ENCODE measurements around the gene GGPS1.
"Not testable (repeated sequence)": the region's sequence is repeated elsewhere in the genome, so short reads cannot be mapped to it uniquely, and the experiment has no call there.

Gene GGPS1

GRCh38 chr1:235307158-235308124 is 20.9 kb upstream of the GGPS1 start:
- DNase-seq, result no peak

- not testable (repeated sequence) for DNase-seq
Observed at GRCh38 chr1:235309206-235309605, 19.2 kb upstream of the GGPS1 start.

- DNase-seq, result no peak
Observed at GRCh38 chr1:235313262-235313661, 15.1 kb upstream of the GGPS1 start.

- DNase-seq, result no peak
Observed at GRCh38 chr1:235313931-235314678, 14.3 kb upstream of the GGPS1 start.

- no peak for DNase-seq
Observed at GRCh38 chr1:235315173-235315572, 13.2 kb upstream of the GGPS1 start.

- DNase-seq, result no peak
Observed at GRCh38 chr1:235315735-235316134, 12.6 kb upstream of the GGPS1 start.

GRCh38 chr1:235317168-235317567 is 11.2 kb upstream of the GGPS1 start:
- no peak for DNase-seq

- no peak for DNase-seq
Observed at GRCh38 chr1:235319255-235319654, 9.1 kb upstream of the GGPS1 start.

GRCh38 chr1:235320521-235321179 is 7.7 kb upstream of the GGPS1 start:
- DNase-seq, result no peak

- DNase-seq, result no peak
Observed at GRCh38 chr1:235324296-235324695, 4.1 kb upstream of the GGPS1 start.

- no peak for DNase-seq
Observed at GRCh38 chr1:235325139-235325538, 3.2 kb upstream of the GGPS1 start.

GRCh38 chr1:235325854-235326253 is 2.5 kb upstream of the GGPS1 start:
- no peak for DNase-seq

- DNase-seq, result peak; percentile 66 to 77
Observed at GRCh38 chr1:235326719-235327558, 1.4 kb upstream of the GGPS1 start.

- no peak for DNase-seq
Observed at GRCh38 chr1:235327559-235328270, 655 bp upstream of the GGPS1 start, which contains the start of gene ARID4B. Gene ARID4B (minus strand): TSS chr1:235328179. CDS start chr1:235326919, 1,260 bp downstream.

- DNase-seq, result peak; percentile 57 to 73
Observed at GRCh38 chr1:235329139-235329902, 951 bp downstream of the GGPS1 start.

GRCh38 chr1:235330918-235331285 is 2.5 kb downstream of the GGPS1 start:
- no peak for DNase-seq

GRCh38 chr1:235331401-235331800 is 3.0 kb downstream of the GGPS1 start:
- no peak for DNase-seq

- DNase-seq, result peak in 1 of 2 donors; percentile 68
Observed at GRCh38 chr1:235336903-235337302, 8.5 kb downstream of the GGPS1 start.

GRCh38 chr1:235339746-235340145 is 11.4 kb downstream of the GGPS1 start:
- no peak for DNase-seq

- no peak for DNase-seq
Observed at GRCh38 chr1:235341334-235341733, 13.0 kb downstream of the GGPS1 start.

- DNase-seq, result no peak
Observed at GRCh38 chr1:235342039-235342438, 13.7 kb downstream of the GGPS1 start.

Measured in CD4-positive, alpha-beta T cell treated with Interferon alpha-2 for 1 hour (primary cell).